Measurements from ENCODE around the gene NTRK1. TPM values are rescaled to one million over a fixed set of nuclear protein-coding genes. Genes with fewer than 3 reads are reported as not detected.

The NTRK1 gene
- total and polyA plus RNA-seq, 8 donors: 0.23 to 1.2 (median 0.92) TPM; not detected in 3

DNA sequence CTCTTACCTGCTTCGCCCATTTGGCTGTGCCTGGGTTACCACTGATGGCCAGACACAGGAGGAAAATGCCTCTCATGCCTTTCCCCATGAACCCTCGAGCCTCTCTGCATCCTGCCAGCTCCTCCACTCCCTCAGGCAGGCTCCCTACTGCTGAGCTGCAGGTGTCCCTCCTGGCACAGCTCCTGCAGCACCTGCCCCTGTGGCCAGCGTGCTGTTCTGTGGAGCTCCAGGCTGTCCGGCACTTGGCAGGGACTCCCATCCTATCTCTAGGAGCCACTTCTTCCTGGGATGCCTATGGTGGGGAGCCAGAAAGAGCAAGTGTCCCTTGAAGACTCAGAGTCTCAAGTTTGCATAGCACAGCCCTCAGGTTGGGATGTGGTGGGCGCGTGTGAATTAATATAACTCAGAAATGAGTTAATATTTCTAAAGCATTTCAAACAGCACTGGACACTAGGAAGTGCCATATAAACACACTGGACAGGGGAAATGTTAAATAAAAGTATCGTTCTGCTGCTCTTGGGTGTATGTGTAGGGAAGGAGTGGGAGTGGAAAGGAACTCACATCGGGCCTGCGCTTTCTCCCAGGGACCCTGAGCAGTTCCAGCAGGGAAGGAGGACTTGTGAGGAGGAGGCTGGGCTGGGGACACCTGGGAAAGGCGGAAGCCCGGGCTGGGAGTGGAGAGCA lies 62.5 kb downstream of the NTRK1 start:
- no peaks in the 10 kb centered on the region for H3K36me3 ChIP-seq
- intact Hi-C loops (cut with DNase I; ENCODE audit: low total_unique reads): loop anchor here (10.0 kb wide), 1 partner anchor 152 kb away; no protein-coding TSS in a partner anchor
- peaks cover 30 to 40% (median 35%) of the 10 kb centered on the region in 4 donors for H3K4me1 ChIP-seq
- H3K27ac ChIP-seq: no peak overlapping the region
- TF ChIP-seq, protein P1, sequence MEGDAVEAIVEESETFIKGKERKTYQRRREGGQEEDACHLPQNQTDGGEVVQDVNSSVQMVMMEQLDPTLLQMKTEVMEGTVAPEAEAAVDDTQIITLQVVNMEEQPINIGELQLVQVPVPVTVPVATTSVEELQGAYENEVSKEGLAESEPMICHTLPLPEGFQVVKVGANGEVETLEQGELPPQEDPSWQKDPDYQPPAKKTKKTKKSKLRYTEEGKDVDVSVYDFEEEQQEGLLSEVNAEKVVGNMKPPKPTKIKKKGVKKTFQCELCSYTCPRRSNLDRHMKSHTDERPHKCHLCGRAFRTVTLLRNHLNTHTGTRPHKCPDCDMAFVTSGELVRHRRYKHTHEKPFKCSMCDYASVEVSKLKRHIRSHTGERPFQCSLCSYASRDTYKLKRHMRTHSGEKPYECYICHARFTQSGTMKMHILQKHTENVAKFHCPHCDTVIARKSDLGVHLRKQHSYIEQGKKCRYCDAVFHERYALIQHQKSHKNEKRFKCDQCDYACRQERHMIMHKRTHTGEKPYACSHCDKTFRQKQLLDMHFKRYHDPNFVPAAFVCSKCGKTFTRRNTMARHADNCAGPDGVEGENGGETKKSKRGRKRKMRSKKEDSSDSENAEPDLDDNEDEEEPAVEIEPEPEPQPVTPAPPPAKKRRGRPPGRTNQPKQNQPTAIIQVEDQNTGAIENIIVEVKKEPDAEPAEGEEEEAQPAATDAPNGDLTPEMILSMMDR (IDR thresholded peaks at IDR 0.05): no peak
- TF ChIP-seq EP300 (IDR thresholded peaks at IDR 0.05): no peak
- TF ChIP-seq POLR2AphosphoS5 (IDR thresholded peaks at IDR 0.05): no peak
- TF ChIP-seq POLR2A (IDR thresholded peaks at IDR 0.05): no peak
- DNase-seq: peak in 1 of 2 donors; percentile 53
- WGBS, 5 donors: 12 to 19% (median 14%) methylated on average over 10 to 11 of the region's 11 CpGs
- H3K9me3 ChIP-seq: peaks cover 0 to 7% (median 0%) of the 10 kb centered on the region in 4 donors
- H3K4me3 ChIP-seq: peak overlapping the region in 1 of 4 donors; percentile 34
- H3K27me3 ChIP-seq: peaks cover 23 to 94% (median 80%) of the 10 kb centered on the region in 3 donors

DNA sequence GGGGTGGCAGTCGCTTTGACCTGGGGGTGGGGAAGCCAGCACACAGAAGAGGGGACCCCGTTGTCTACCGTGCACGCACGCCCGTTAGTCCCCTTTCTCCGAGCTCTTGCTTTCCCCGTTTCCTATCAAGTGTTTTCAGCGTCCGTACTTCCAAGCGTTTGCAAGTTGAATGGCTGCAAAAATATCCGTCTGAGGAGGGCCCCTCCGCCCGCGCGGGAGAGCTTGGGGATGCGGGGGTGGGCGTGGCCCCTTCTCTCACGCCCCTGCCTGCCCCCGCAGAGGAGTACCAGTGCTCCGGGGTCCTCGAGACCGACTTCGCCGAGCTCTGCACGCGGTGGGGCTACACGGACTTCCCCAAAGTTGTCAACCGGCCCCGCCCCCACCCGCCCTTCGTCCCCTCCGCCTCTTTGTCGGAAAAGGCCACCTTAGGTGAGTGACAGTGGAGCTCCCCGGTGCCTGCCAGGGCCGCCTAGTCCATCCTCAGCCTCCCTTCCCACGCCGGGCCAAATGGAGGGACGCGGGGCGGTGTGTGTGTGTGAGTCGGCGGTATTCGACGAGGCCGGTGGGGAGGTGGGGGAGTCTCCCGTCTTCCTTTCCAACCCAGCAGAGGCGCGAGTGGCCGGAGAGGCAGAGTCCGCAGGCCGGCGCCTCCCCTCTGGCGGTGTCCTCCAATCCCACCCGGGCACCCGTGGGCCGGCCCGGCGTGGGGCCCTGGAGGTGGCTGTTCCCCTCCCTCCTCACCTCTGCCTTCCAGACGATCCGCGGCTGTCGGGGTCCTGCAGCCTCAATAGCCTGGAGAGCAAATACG lies 63.2 kb downstream of the NTRK1 start:
- peak in 1 of 2 donors; percentile 41 for DNase-seq
- H3K27ac ChIP-seq: no peak overlapping the region
- peaks cover 30 to 41% (median 35%) of the 10 kb centered on the region in 4 donors for H3K4me1 ChIP-seq
- no peaks in the 10 kb centered on the region for H3K9me3 ChIP-seq
- H3K27me3 ChIP-seq: peaks cover 23 to 96% (median 84%) of the 10 kb centered on the region in 3 donors
- intact Hi-C loops (cut with DNase I; ENCODE audit: low total_unique reads): loop anchor here (10.0 kb wide), 1 partner anchor 151 kb away; no protein-coding TSS in a partner anchor
- H3K36me3 ChIP-seq: no peaks in the 10 kb centered on the region
- WGBS, 5 donors: 2 to 5% (median 4%) methylated on average over 24 to 64 of the region's 64 CpGs
- TF ChIP-seq POLR2AphosphoS5 (IDR thresholded peaks at IDR 0.05) (no peak), EP300 (IDR thresholded peaks at IDR 0.05) (no peak), POLR2A (IDR thresholded peaks at IDR 0.05) (no peak)
- TF ChIP-seq, protein P1 (IDR thresholded peaks at IDR 0.05): no peak
- H3K4me3 ChIP-seq: peak overlapping the region in 2 of 4 donors; percentile 18 to 34

DNA sequence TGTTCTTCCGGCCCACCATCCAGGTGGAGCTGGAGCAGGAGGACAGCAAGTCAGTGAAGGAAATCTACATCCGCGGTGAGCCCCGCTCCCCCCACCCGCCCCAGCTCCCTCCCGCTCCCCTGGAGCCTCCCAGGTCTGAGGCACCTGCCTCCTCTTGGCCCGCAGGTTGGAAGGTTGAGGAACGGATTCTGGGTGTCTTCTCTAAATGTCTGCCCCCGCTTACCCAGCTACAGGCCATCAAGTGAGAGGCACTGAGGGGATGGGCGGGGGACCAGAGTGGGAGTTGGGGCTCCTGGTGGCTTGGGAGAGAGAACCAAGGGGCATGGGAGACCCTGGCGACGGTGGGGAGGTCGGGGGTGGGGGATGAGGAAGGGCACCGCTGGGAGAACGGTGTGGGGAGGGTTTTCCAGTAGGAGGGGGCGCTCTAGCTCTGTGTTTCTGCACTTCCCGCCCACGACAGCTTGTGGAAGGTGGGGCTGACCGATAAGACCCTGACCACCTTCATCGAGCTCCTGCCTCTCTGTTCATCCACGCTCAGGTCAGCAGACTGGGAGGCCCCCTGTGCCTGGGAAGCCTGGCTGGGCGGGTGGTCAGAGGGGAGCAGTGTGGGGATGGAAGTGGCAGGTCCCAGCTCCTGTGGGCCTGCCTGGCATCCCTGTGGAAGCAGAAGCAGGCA lies 64.0 kb downstream of the NTRK1 start:
- TF ChIP-seq POLR2A (IDR thresholded peaks at IDR 0.05) (no peak), POLR2AphosphoS5 (IDR thresholded peaks at IDR 0.05) (no peak), EP300 (IDR thresholded peaks at IDR 0.05) (no peak)
- TF ChIP-seq, protein P1 (IDR thresholded peaks at IDR 0.05): no peak
- DNase-seq: no peak
- 32 to 40% (median 35%) methylated on average over 18 to 22 of the region's 22 CpGs for WGBS, 5 donors
- intact Hi-C loops (cut with DNase I; ENCODE audit: low total_unique reads): loop anchor here (10.0 kb wide), 1 partner anchor 150 kb away; no protein-coding TSS in a partner anchor
- Histone ChIP-seq H3K27me3 (peaks cover 23 to 98% (median 90%) of the 10 kb centered on the region in 3 donors), H3K4me3 (no peak overlapping the region), H3K27ac (no peak overlapping the region), H3K4me1 (peaks cover 30 to 41% (median 35%) of the 10 kb centered on the region in 4 donors), H3K9me3 (no peaks in the 10 kb centered on the region), H3K36me3 (no peaks in the 10 kb centered on the region)

Data from stomach (tissue), 9 donors.